HG02623 (cell line): ENCODE data around the gene SUGP1.

ENCODE experiments used
- ATAC-seq: cut with Tn5 transposase; IDR thresholded peaks from one replicate; pipeline ENCODE4 v1.9.1; 2021; ENCODE audit warnings: moderate library complexity; ENCODE audit not compliant: unreplicated experiment

SUGP1 gene

DNA sequence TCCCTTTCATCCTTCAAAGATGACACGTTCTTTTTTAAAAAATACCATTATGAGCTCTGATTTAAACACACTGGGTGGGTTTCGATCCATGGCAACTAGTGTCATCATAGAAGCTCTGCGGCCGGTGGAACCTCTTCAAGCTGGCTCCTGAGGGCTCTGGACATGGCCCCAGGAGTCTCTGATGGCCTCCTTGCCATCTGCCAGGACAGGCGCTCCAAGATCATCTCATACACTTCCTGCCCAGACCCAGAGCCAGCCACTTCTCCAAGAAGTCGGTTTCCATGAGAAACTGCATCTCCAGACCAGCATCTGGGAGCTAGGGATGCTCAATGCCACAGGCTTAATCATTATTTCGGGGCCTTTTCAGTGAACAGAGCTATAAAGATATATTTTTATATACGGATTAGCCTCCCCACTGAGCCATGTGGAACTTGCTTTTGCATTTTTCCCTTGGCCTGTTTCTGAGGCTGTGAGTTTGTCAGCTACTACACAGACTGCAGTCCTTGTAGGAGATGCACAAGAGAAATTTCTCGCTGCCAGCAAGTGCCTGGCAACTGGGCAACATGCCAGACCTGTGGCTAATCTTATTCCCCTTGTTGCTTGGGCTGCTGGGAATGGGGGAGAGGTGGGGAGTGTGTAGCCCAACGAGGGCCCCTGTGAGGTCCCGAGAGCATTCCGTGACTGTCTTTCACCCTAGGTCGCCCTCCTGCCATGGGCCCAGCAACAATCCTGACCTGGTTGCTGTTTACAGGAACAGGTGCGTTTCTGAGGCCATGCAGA, 15.9 kb downstream of the SUGP1 start:
- ATAC-seq = no peak

DNA sequence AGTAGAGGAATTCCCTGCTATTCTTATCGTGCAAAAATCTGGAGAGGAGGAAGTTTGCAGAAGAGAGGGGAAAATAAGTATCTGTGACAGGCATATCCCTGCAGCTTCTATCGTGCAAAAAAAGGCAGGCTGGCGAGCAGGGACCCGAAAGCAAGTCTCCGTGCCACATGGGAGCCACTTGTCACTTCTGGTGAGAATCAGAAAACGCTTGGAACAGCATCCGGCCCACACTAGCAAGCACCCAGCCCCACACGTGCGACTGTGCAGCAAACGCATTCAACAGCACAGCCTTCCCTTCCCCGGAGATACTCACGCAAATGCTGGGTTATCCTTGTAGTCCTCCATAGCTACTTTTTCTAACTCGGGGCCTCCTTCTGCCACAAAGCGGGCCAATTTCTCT, 16.9 kb downstream of the SUGP1 start:
- ATAC-seq = no peak

DNA sequence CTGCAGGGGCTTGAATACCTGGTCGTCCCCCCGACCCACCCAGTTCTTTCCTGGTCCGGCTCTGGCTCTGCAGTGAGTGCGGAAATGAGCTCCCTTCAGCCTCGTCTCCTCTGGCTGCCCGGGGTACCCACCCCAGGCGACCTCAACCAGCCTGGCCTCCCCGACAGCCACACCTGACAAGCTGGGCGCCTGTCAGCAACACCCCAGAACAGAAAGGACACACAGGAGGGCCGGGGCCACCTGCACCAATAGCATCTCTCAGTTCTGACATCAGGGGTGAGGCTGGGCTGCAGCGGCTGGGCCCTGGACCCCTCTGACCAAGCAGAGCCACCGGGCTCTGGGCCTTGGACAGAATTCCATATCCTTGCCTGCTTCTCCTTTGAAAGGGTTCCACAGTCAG, 19.7 kb downstream of the SUGP1 start:
- ATAC-seq = no peak

DNA sequence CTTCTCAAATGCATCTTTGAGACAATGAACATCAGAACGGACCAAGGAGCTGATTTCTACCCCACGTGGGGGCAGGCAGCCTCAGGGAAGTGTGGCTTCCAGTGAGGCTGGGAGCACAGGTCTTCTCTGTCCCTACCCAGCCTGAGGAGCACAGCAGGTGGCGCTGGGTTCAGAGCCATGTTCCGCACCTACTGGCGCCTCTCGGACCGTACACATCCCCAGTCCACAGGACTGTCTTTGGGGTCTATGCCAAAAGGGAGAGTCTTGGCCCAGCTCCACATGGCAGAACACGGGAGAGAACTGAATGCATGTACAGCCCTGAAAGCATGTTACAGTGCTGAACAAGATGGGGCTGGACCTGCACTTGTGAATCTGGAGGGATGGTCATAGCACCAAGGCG, 22.6 kb downstream of the SUGP1 start:
- ATAC-seq = no peak

DNA sequence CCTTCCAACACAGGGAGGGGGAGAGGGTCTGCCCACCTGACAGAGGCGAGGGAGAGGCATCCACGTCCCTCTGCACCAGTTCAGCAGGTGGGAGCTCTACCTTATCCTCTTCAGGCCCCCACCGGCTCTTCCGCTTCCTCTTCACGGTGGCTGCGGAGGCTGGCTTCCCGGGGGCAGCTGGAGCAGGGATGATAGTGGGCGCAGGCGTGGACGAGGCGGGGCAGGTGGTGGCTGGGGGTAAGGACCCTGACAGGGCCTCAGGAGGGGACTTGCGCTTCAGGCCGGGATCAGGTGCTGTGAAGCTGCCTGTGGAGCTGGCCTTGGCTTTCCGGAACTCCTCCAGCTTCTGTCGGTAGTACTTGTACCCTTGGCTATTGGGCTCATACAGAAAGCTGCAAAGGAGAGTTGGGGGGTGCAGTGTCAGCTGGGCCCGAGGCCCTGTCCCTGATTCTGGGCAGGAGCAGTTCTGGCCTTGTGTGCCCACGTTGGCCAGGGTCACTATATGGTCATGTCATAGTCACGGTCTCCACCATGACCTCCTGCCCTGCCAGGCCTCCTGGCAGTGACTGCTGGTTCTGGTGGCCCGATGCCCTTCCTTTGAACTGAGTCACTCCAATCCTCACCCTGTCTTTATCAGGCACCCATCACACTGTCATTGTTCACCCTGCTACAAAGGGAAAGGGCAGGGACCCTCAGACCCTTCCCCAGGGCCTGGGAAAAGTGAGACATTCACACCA, 23.2 kb downstream of the SUGP1 start:
- ATAC-seq = no peak

DNA sequence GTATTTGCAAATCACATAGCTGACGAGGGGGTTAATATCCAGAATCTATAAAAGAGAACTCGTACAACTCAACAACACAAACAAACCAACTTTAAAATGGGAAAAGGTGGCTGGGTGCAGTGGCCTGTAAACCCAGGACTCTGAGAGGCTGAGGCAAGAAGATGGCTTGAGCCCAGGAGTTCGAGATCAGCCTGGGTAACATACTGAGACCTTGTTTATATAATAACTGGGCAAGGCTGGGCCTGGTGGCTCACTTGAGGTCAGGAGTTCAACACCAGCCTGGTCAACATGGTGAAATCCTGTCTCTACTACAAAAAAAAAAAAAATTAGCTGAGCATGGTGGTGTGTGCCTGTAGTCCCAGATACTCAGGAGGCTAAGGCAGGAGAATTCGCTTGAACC, 25.4 kb downstream of the SUGP1 start:
- no peak for ATAC-seq

DNA sequence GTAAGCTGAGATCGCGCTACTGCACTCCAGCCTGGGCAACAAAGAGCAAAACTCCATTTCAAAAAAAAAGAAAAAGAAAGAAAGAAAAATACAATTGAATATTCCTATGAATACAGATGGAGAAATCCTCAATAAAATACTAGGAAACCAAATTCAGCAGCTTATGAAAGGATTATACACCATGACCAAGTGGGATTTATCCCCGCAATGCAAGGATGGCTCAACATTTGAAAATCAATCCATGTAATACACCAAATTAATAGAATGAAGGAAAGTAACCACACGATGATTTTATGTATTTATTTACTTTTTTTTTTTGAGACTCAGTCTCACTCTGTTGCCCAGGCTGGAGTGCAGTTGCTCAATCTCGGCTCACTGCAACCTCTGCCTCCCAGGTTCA, 27.7 kb downstream of the SUGP1 start:
- no peak for ATAC-seq

DNA sequence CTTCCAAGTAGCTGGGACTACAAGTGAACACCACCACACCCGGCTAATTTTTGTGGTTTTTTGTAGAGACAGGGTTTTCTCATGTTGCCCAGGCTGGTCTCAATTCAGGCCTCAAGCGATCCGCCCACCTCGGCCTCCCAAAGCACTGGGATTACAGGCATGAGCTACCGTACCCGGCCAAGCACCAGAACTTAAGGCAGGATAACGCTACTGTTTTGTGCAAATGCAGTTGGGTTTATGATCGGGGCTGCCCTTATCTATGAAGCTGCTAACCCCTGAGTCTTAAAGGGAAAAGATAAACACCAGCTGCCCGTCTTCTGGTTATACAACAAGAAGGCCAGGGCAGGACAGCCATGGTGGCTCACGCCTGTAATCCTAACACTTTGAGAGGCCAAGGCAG, 34.6 kb downstream of the SUGP1 start:
- ATAC-seq = no peak

DNA sequence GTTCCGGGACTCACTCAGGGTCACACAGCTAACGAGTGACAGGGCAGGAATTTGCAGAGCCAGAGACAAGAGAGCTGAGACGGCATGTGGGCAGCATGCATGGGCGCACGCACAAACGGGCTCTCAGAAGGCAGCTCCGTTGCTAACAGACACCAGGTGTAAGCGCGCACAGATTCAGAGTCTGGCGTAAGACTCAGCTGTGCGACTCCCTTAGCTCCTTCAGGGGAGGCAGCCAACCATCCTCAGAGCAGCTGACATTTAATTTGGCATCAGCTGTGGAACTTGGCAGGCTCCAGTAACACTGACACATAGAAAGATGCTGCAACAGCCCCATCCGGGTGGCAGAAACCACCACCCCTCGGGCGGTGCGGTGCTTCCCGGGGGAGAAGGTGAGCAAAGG, 39.7 kb downstream of the SUGP1 start:
- ATAC-seq = no peak

DNA sequence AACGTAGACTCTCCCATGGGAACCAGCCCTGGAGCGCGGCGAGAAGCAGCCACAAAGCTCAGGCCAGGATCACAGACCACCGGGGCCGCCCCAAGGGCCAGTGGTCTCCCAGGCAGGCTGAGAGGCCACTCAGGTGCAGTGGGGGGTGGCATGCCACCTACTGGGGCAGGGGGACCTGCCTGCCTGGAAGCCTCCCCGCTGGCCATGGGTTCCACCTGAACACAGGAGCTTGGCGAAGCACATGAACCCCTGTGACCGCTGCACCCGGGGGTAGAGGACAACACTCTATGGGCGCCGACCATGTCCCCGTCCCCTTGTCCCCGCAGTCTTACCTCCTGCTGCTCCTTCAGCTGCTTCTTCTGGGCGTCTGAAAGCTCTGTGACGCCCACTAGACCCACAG, 40.5 kb downstream of the SUGP1 start:
- ATAC-seq = no peak

DNA sequence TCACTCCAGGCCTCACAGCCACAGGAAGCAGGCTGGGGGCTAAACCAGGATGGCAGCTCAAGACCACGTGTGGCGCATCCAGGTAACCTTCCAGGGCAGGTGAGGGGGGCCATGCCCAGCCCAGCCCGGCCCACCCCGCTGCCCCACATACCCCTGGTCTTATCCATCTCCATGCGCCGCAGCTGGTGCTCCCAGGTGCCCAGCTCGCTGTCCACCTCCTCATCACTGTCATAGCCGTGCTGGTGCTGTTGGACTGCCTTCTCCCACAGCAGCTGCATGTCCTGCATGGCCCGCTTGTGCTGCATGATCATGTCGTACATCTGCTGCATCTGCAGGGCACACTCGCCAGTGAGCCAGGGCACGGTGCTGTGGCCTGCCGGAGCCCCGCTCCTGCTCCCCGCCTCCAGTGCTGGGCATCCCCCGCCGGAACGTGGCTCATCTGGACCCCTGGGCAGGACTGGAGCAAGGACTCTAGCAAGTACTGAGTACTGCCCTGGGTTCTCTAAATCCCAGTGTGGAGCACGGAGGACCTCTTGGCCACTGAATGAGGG, 41.2 kb downstream of the SUGP1 start:
- no peak for ATAC-seq

DNA sequence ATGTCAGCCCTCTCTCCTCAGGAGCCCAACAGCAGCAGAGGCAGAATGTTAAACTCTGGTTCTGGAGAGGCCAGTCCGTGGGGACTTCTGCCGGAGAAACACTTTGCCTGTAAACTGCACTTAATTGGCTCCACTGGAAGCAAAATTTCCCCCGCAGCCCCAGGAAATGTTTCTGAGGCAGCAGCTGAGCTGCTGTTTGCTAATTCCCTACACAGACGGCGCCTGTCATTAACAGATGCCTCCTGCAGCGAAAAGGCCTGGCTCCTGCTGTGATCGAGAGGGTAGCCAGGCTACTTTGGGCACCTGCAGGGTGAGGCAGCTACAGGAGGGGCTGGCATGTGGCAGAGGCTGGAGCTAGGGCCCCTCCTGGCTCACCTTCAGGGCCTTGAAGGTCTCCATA, 42.0 kb downstream of the SUGP1 start:
- ATAC-seq = no peak

DNA sequence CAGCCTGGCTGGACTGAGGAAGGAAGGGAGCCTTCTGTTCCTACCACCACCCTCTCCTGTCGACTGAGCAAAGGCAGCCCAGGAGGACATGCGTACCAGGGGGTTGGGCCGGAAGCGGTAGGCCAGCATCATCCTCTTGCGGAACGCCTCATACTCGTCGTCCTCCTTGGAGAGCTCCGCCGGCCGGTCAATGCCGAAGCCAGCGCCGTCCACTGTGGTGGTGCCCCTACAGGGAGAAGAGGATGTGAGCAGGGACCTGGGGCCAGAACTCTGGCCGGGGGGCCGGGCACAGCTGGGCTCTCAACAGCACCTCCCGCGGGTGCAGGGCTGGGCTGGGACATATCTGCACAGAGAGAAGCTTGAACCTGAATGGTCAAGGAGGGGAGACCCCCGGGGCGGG, 43.5 kb downstream of the SUGP1 start:
- no peak for ATAC-seq

DNA sequence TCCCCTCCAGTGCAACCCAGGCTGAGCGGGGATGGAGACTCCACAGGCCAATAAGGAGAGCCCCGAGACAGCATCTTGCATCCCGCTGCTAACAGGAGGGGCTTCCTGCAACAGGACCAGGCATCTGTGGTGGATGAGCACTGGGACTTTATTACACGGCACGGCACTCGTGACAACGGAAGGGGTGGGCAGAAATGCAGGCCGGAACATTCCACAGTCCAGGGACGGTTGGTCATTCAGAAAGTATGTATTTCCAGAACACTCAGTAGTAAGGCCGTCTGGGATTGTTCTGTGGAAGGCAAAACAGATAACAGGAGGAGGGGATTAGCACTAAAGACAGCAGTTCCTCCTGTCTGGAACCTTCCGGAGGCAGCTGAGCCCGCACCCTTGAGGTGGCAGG, 43.9 kb downstream of the SUGP1 start:
- no peak for ATAC-seq

DNA sequence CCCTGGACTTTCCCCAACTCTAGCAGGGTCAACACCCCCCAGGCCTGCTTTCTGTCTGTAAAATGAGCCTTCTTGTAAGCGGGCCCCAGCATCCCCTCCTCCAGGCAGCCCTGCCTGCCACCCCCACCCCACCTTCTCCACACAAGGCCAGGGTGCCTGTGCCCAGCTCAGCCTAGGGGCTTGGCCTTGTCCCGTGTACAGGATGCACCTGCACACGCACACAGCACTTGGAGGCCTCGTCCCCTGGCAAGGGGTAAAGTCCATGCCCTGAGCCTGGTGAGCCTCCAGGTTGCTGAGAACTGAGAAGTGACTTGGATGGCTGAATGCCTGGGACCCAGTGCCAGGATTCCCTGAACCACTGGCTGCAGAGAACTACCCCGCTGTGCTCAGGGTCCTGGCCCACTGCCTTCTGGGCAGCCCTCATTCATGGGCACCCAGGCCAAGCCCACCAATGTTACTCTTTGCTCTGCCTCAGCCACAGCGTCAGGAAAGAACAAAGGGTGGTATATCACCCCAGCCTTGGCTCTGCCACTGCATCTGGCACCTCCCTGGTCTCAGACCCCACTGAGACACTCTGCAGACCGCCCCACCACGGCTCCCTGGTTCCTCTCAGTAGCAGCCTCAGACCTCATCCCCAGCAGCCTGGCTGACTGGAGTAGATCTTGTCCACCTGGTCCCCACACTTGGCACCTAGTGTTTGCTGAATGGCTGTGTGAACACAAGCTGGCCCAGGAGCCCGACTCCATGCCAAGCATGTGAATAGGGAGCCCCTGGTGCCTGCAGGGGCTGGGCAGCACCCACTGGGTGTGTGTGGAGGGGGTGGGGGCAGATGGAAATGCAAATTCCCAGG, 45.4 kb downstream of the SUGP1 start:
- ATAC-seq = no peak

DNA sequence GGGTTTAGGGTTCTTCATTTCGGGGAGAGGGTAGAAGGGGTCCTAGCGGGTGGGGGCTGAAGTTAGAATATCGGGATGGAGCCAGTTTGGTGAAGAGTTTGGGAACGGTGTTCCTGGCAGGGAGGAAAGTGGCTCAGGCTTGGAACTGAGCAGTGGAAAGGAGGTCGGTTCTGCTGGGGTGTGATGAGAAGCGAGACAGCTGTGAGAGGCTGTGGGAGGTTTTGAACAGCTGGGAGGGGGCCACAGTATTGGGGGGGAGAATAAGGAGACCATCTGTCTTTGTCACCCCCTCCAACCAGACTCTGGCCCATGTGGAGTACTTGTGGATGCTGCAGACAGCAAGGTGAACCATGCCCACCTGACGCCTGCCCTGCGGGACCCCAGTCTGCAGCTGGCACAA, 46.2 kb downstream of the SUGP1 start:
- no peak for ATAC-seq

DNA sequence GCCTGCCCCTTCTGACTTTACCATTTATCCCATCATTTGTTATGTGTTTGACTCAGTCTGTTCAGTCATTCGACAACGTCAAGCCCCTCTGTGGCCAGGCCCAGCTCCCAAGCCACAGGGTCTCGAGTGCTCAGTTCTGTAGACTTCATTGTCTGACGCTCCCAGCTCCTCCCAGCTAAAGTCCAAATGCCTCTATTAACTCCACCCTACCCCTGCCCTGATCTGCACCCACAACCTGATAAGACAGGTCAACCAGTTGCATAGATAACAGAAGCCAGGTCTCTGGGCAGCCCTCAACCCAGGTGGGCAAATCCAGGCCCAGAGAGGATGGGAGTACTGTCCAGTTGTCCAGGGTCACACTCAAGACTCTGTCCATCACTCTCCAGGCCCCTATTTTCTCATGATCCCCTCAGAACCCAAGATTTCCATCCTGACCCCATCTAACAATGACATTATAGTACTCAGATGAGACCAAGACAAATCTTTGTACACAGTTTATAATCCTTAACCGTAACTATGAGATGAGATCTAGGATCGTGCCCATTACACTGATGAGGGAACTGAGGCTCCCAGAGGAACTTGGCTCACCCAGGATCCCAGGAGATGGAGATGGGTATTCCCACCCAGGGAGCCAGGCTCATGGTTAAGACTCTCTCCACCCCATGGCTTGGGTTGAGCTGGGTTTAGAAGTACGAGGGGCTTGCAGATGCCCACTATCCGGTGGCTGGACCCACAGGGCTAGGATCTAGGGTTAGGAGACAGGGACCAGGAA, 48.3 kb downstream of the SUGP1 start:
- ATAC-seq = no peak

DNA sequence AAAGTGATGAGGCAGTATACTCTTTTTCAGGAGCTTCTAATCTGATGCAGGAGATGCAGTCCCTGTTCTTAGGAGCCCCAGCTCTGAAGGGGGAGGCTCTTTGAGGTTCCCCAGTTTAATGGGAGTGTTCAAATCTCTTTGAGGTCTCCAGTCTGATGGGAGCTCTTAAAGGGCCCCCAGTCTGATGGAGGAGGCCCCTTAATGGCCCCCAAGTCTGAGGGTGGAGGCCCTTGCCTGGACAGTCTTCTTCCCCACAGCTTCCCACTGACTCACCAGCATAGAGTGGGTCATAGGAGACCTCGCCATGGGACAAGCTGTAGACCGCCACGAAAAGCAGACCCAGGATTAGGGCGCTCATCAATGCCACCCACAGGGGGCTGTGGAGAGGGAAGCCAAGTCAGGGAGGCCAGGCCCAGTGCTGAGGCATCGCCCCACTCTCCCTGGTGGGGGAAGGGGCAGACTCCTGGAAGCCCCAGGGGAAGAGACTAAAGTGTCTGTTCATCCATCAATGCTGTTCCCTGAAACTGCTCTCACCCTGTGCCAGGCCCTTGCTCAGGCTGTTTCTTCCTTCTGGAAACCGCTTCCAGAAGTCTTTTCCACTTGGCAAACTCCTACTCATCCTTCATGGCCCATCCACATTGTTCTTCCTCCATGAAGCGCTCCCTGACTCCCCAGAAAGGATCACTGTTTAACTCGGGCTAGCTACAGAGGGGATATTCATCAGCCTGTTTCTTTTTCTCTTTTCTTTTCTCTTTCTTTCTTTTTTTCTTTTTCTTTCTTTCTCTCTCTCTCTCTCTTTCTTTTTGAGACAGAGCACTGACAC, 49.3 kb downstream of the SUGP1 start:
- no peak for ATAC-seq

DNA sequence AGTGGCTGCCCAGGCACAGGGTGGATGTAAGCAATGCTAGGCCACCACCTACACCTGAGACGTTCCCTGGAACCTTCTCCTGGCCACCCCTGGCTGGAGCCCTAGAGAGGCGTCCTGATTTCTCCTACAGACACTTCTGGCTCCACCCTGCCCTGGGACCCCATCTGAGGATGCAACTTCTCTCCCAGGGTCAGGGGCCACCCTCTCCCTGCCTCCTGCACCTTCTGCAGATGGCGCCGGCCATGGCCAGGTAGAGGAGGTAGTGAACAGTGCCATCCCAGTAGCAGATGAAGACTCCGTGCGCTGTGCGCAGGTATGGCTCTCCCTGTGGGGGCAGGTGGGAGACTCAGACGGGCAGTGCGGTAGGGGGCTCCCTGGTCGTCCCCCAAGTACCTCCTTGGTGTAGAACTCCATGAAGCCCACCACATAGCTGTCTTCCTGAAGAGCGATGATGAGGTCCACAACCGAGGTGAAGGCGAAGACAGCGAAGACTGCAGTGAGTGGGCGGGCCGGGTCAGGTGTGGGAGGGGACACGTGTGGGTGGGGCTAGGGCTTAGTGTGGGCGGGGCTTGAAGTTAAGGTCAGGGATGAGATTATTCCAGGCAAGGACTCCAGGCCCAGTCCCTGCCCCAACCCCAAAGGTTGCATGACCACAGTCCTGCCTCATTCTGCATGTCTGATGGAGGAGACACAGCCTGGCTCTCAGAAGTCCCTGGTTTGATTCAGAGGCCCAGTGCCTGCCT, 50.2 kb downstream of the SUGP1 start:
- ATAC-seq = no peak
